ENCODE data around the gene EFNB3. TPM values are rescaled to one million over a fixed set of nuclear protein-coding genes. Genes with fewer than 3 reads are reported as not detected.

The EFNB3 gene
- total RNA-seq, 3 donors from 2014 or later (not counting 1 experiment from before 2014, with no cell fraction given), result not detected

- H3K27ac ChIP-seq (ENCODE audit: low read length), result no peak overlapping the region
- Mint-ChIP-seq H3K4me3 (peak overlapping the region; percentile 21), H3K4me1 (peaks cover 0 to 23% of the 10 kb centered on the region in 2 donors), H3K36me3 (no peaks in the 10 kb centered on the region), H3K9me3 (no peaks in the 10 kb centered on the region), H3K27me3 (ENCODE audit: low read depth in 2 of 2) (peaks cover 16 to 34% of the 10 kb centered on the region in 2 donors), H3K27ac (peak overlapping the region in 1 of 2 donors; percentile 66)
- H3K4me3 ChIP-seq (ENCODE audit: low read length), result no peak overlapping the region
- ATAC-seq (peak; percentile 45 to 75 (median 71)), DNase-seq (peak in 1 of 2 donors; percentile 51)
- peaks cover 25% of the 10 kb centered on the region for H3K27me3 ChIP-seq (ENCODE audit: control insufficient read depth, insufficient read depth, low read length)
- H3K36me3 ChIP-seq (ENCODE audit: control insufficient read depth, insufficient read depth, low read length), result peaks cover 20% of the 10 kb centered on the region
- peaks cover 10% of the 10 kb centered on the region for H3K4me1 ChIP-seq (ENCODE audit: control insufficient read depth, insufficient read depth, low read length)
- TF ChIP-seq CTCF (IDR thresholded peaks at IDR 0.05), result no peak
- intact Hi-C loops (cut with micrococcal nuclease), result no loop called here
- H3K9me3 ChIP-seq (ENCODE audit: control insufficient read depth, insufficient read depth, low read length), result no peaks in the 10 kb centered on the region
- 69% methylated on average over 21 of the region's 24 CpGs for WGBS (ENCODE audit: insufficient coverage)
These were observed 1.2 kb upstream of the EFNB3 start for GRCh38 chr17:7703584-7704479.

- Mint-ChIP-seq H3K4me3 (peak overlapping the region; percentile 40), H3K27me3 (ENCODE audit: low read depth in 2 of 2) (peaks cover 16 to 34% of the 10 kb centered on the region in 2 donors), H3K4me1 (peaks cover 6 to 29% of the 10 kb centered on the region in 2 donors), H3K27ac (peak overlapping the region in 1 of 2 donors; percentile 58), H3K9me3 (no peaks in the 10 kb centered on the region), H3K36me3 (no peaks in the 10 kb centered on the region)
- Histone ChIP-seq H3K4me1 (ENCODE audit: control insufficient read depth, insufficient read depth, low read length) (peaks cover 15% of the 10 kb centered on the region), H3K36me3 (ENCODE audit: control insufficient read depth, insufficient read depth, low read length) (peaks cover 20% of the 10 kb centered on the region), H3K9me3 (ENCODE audit: control insufficient read depth, insufficient read depth, low read length) (no peaks in the 10 kb centered on the region), H3K27me3 (ENCODE audit: control insufficient read depth, insufficient read depth, low read length) (peaks cover 25% of the 10 kb centered on the region), H3K27ac (ENCODE audit: low read length) (no peak overlapping the region), H3K4me3 (ENCODE audit: low read length) (no peak overlapping the region)
- intact Hi-C loops (cut with micrococcal nuclease), result no loop called here
- TF ChIP-seq CTCF (IDR thresholded peaks at IDR 0.05), result no peak
- ATAC-seq, result peak in 2 of 3 donors; percentile 16 to 40
- DNase-seq, result peak in 1 of 2 donors; percentile 23
- 6% methylated on average over 50 of the region's 50 CpGs for WGBS (ENCODE audit: insufficient coverage)
These were observed 560 bp downstream of the EFNB3 start for GRCh38 chr17:7705269-7706255.

GRCh38 chr17:7706631-7707354 is 1.8 kb downstream of the EFNB3 start:
- Mint-ChIP-seq H3K4me1 (peaks cover 9 to 37% of the 10 kb centered on the region in 2 donors), H3K9me3 (no peaks in the 10 kb centered on the region), H3K36me3 (no peaks in the 10 kb centered on the region), H3K4me3 (no peak overlapping the region), H3K27me3 (ENCODE audit: low read depth in 2 of 2) (peaks cover 28 to 44% of the 10 kb centered on the region in 2 donors), H3K27ac (no peak overlapping the region)
- Histone ChIP-seq H3K27ac (ENCODE audit: low read length) (no peak overlapping the region), H3K9me3 (ENCODE audit: control insufficient read depth, insufficient read depth, low read length) (no peaks in the 10 kb centered on the region), H3K4me1 (ENCODE audit: control insufficient read depth, insufficient read depth, low read length) (peaks cover 16% of the 10 kb centered on the region), H3K27me3 (ENCODE audit: control insufficient read depth, insufficient read depth, low read length) (peaks cover 25% of the 10 kb centered on the region), H3K36me3 (ENCODE audit: control insufficient read depth, insufficient read depth, low read length) (peaks cover 12% of the 10 kb centered on the region), H3K4me3 (ENCODE audit: low read length) (no peak overlapping the region)
- 74% methylated on average over 1 of the region's 3 CpGs for WGBS (ENCODE audit: insufficient coverage)
- ATAC-seq (no peak), DNase-seq (no peak)
- no peak for TF ChIP-seq CTCF (IDR thresholded peaks at IDR 0.05)
- intact Hi-C loops (cut with micrococcal nuclease), result no loop called here

Measured in natural killer cell (primary cell).